ENCODE measurements around the gene SCAMP2.

GRCh38 chr15:74843445-74843828 lies 29.7 kb downstream of the SCAMP2 start:
- TF ChIP-seq, protein P1, sequence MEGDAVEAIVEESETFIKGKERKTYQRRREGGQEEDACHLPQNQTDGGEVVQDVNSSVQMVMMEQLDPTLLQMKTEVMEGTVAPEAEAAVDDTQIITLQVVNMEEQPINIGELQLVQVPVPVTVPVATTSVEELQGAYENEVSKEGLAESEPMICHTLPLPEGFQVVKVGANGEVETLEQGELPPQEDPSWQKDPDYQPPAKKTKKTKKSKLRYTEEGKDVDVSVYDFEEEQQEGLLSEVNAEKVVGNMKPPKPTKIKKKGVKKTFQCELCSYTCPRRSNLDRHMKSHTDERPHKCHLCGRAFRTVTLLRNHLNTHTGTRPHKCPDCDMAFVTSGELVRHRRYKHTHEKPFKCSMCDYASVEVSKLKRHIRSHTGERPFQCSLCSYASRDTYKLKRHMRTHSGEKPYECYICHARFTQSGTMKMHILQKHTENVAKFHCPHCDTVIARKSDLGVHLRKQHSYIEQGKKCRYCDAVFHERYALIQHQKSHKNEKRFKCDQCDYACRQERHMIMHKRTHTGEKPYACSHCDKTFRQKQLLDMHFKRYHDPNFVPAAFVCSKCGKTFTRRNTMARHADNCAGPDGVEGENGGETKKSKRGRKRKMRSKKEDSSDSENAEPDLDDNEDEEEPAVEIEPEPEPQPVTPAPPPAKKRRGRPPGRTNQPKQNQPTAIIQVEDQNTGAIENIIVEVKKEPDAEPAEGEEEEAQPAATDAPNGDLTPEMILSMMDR (IDR thresholded peaks at IDR 0.05), result peak in 2 of 6 experiments; percentile 2 to 4
- no peak for TF ChIP-seq POLR2A (IDR thresholded peaks at IDR 0.05)

All from thyroid gland (tissue), 4 donors.